DND-41 (cell line): ENCODE results near the gene HEG1.

Source experiments
- ATAC-seq: fragments of 200-7000 bp; cut with Tn5 transposase; 3 replicates; pipeline ENCODE4 v1.9.1; 2021; ENCODE audit warnings: low read depth; ENCODE audit not compliant: insufficient read depth
- DNase-seq: peaks from one replicate; pipeline ENCODE4 v3.0.0-alpha.2; 2020
- H2AFZ ChIP-seq: 2 replicates; pipeline ENCODE4 v1.6.0; 2012; ENCODE audit warnings: low read depth, low read length
- H3K27ac ChIP-seq: 2 replicates; pipeline ENCODE4 v1.5.1; 2012; ENCODE audit warnings: low read length, inconsistent platforms
- H3K27me3 ChIP-seq: fragments of 200-600 bp; sonication (generic); 2 replicates; pipeline ENCODE4 v1.6.0; 2012; ENCODE audit warnings: low read length, mild to moderate bottlenecking, inconsistent platforms; ENCODE audit not compliant: insufficient read depth, poor library complexity
- H3K36me3 ChIP-seq: 2 replicates; pipeline ENCODE4 v1.5.1; 2012; ENCODE audit warnings: low read length, inconsistent platforms; ENCODE audit not compliant: insufficient read depth
- H3K4me1 ChIP-seq: 2 replicates; pipeline ENCODE4 v1.5.1; 2012; ENCODE audit warnings: mild to moderate bottlenecking, low read length; ENCODE audit not compliant: insufficient read depth
- H3K4me2 ChIP-seq: 2 replicates; pipeline ENCODE4 v1.6.0; 2012; ENCODE audit warnings: mild to moderate bottlenecking, moderate library complexity, low read length, inconsistent platforms; ENCODE audit not compliant: insufficient read depth
- H3K4me3 ChIP-seq, 2 experiments: fragments of 200-600 bp in 1 of 2; shearing (Covaris generic) in 1 of 2; 2 replicates each; pipeline ENCODE4 v1.5.1; 2012 to 2016; ENCODE audit warnings: inconsistent platforms in 2 of 2, low read length in 2 of 2, mild to moderate bottlenecking in 2 of 2, low read depth in 1 of 2, moderate library complexity in 1 of 2
- H3K79me2 ChIP-seq: 2 replicates; pipeline ENCODE4 v1.6.0; 2012; ENCODE audit warnings: low read length, inconsistent platforms; ENCODE audit not compliant: insufficient read depth
- H3K9ac ChIP-seq: 2 replicates; pipeline ENCODE4 v1.6.0; 2012; ENCODE audit warnings: low read depth, mild to moderate bottlenecking, inconsistent platforms, low read length, moderate library complexity
- H3K9me3 ChIP-seq: 2 replicates; pipeline ENCODE4 v1.5.1; 2012; ENCODE audit warnings: low read length, moderate library complexity, mild to moderate bottlenecking, inconsistent platforms; ENCODE audit not compliant: insufficient read depth, severe bottlenecking
- H4K20me1 ChIP-seq: 2 replicates; pipeline ENCODE4 v1.6.0; 2012; ENCODE audit warnings: low read length; ENCODE audit not compliant: insufficient read depth
- EZH2 ChIP-seq: IDR thresholded peaks from 3 replicates; pipeline ENCODE4 v1.6.1; 2012; ENCODE audit warnings: borderline replicate concordance, low read depth, mild to moderate bottlenecking, moderate library complexity, low read length, inconsistent platforms; ENCODE audit not compliant: severe bottlenecking
- TF ChIP-seq, protein P1 (sequence below): IDR thresholded peaks from 2 replicates; pipeline ENCODE4 v1.5.1; 2012; ENCODE audit warnings: borderline replicate concordance, low read length, moderate library complexity, mild to moderate bottlenecking; ENCODE audit not compliant: poor library complexity, severe bottlenecking; ENCODE audit errors: extremely low read depth

The HEG1 gene

DNA sequence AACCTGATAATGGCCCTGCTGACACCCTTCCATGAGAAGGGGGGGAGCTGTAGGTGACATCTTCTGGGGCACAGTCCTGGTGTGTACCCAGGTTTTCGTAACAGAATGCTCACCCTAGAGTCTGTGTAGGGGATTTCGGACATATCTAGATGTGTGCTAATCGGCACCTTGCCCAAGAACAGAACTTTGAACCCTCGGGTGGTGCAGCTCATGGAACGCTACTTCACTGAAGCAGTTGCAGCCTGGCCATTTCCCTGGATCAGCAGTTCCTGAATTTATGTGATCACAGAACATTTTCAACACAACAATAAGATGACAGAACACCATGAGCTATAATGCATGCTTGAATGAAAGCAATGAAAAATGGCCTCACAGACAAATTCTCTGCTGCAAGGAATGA is 63.8 kb downstream of the HEG1 start:
- DNase-seq = no peak
- H3K27ac ChIP-seq = no peak overlapping the region

DNA sequence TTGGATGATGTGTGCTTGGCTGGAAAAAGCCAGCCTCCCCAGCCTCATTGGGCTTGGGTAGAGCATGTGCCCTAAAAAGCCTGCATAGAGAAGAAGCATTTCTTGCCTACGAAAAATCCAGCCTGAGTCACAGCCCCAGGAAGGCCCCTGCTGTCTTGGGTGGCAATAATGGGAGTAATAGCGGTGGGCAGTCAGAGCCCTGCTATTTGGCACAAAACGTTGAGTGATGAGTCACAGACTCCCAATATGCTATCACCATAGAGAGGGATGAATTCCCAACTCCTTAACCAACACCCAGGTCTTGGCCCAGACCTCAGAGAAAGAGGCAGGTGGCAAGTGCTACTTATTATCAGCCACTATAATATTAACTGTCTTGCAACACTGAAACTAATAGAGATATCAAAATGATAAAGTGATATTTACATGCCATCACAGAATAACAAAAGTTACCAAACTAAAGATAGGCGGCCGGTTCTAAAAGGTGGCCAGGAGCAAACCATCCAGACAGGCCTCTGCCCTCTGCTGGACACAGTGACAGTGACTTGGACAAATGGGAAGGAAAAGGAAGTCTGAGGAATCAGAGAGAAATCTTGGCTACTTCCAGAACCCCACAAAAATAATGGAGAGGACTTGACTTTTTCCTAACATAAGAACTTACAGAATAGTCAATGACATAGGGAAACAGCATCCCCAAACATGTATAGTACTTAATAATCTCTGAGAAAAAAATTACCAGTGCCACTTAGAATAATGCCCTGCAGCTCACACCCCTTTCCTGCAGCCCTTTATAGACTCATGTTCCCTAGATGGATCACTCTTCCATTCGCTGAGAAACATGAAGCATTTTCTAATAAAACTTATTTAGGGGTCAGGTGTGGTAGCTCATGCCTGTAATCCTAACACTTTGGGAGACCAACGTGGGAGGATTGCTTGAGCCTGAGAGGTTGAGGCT is 69.3 kb downstream of the HEG1 start:
- Histone ChIP-seq H3K27me3 (no peaks in the 10 kb centered on the region), H3K9me3 (no peaks in the 10 kb centered on the region), H3K79me2 (no peaks in the 10 kb centered on the region), H3K27ac (no peak overlapping the region), H3K4me3 (no peak overlapping the region), H2AFZ (no peak overlapping the region), H3K4me1 (no peaks in the 10 kb centered on the region), H3K9ac (no peak overlapping the region), H3K36me3 (no peaks in the 10 kb centered on the region; the same call in 1 of the 2 replicates), H3K4me2 (no peak overlapping the region), H4K20me1 (no peaks in the 10 kb centered on the region)
- TF ChIP-seq EZH2 = no peak
- TF ChIP-seq, protein P1, sequence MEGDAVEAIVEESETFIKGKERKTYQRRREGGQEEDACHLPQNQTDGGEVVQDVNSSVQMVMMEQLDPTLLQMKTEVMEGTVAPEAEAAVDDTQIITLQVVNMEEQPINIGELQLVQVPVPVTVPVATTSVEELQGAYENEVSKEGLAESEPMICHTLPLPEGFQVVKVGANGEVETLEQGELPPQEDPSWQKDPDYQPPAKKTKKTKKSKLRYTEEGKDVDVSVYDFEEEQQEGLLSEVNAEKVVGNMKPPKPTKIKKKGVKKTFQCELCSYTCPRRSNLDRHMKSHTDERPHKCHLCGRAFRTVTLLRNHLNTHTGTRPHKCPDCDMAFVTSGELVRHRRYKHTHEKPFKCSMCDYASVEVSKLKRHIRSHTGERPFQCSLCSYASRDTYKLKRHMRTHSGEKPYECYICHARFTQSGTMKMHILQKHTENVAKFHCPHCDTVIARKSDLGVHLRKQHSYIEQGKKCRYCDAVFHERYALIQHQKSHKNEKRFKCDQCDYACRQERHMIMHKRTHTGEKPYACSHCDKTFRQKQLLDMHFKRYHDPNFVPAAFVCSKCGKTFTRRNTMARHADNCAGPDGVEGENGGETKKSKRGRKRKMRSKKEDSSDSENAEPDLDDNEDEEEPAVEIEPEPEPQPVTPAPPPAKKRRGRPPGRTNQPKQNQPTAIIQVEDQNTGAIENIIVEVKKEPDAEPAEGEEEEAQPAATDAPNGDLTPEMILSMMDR = no peak
- DNase-seq (no peak), ATAC-seq (no peak)

More for the DNA sequence above, 63.8 kb downstream of the HEG1 start:
- Histone ChIP-seq H3K79me2 (no peaks in the 10 kb centered on the region), H3K27me3 (no peaks in the 10 kb centered on the region), H3K9me3 (no peaks in the 10 kb centered on the region), H3K4me3 (no peak overlapping the region), H3K4me2 (no peak overlapping the region), H3K9ac (no peak overlapping the region), H3K36me3 (no peaks in the 10 kb centered on the region; the same call in 1 of the 2 replicates), H2AFZ (no peak overlapping the region), H3K4me1 (no peaks in the 10 kb centered on the region), H4K20me1 (no peaks in the 10 kb centered on the region)
- ATAC-seq = no peak
- no peak for TF ChIP-seq EZH2
- TF ChIP-seq, protein P1 = no peak

DNA sequence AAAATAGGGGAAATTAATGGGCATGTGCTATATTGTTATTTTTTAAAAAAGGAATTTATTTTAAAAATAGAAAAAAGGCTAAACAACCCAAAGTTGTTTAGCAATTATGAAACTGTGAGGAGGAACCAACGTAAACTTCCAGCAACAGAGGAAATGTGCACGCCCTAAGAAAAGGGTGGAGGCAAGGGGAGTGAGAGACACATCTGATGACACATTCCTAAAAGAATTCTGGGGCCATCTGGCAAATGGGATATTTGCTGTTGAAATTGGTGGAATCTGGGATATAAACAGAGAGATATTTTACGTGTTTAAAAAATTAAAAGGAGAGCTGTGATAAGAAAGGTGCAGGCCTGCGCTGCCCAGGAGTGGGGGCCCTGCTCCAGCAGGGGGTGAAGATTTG is 70.4 kb downstream of the HEG1 start:
- no peak overlapping the region for H3K4me2 ChIP-seq

More for the DNA sequence above, 70.4 kb downstream of the HEG1 start:
- no peaks in the 10 kb centered on the region for H4K20me1 ChIP-seq
- no peaks in the 10 kb centered on the region for H3K79me2 ChIP-seq
- H3K4me3 ChIP-seq = no peak overlapping the region
- H3K9ac ChIP-seq = no peak overlapping the region
- H3K27ac ChIP-seq = no peak overlapping the region
- H3K36me3 ChIP-seq = no peaks in the 10 kb centered on the region; the same call in 1 of the 2 replicates
- ATAC-seq = no peak
- H3K4me1 ChIP-seq = no peaks in the 10 kb centered on the region
- H3K27me3 ChIP-seq = no peaks in the 10 kb centered on the region
- no peak for DNase-seq
- no peaks in the 10 kb centered on the region for H3K9me3 ChIP-seq
- TF ChIP-seq EZH2 = no peak
- TF ChIP-seq, protein P1 = no peak
- H2AFZ ChIP-seq = no peak overlapping the region
